NCI-H2029 treated with DMSO at 0.1 percent for 48 hours (cell line): ENCODE data around the gene CNR2.
"Not testable (repeated sequence)": the region's sequence is repeated elsewhere in the genome, so short reads cannot be mapped to it uniquely, and the experiment has no call there.

Experiments used
- DNase-seq: peaks from one replicate; lab custom pipeline; 2025; lab: John Stamatoyannopoulos, UW

CNR2 gene

DNA sequence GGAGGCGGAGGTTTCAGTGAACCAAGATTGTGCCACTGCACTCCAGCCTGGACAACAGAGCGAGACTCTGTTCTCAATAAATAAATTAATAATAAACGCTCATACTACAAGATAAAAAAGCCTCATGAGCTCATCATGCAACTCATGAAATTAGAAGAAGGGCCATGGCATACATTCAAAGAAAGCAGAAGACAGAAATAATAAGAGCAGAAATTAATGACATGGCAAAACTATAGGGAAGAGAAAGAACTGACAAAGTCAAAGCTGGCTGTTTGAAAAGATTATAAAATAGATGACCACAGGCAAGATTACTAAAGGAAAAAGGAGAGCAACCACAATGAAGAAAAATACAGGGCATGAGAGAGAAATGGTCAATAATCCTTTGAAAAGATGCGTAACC lies 30.4 kb downstream of the CNR2 start:
- no peak for DNase-seq

DNA sequence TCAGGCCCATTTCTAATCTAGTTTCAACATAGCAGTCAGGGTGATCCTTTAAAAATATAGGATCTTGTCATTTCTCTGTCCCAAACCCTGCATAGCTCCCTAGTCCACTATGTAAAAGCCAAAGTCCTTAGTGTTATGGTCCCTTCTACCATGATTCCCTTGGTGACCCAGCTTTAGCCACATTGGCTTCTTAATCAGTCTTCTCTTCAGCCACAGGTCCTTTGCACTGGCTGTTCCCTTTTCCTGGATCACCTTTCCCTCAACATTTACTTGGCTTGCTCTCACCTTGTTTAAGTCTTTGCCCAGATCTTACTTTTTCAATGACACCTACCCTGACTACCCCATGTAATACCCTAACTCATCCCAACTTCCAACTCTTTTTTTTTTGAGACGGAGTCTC lies 33.4 kb downstream of the CNR2 start:
- no peak for DNase-seq

DNA sequence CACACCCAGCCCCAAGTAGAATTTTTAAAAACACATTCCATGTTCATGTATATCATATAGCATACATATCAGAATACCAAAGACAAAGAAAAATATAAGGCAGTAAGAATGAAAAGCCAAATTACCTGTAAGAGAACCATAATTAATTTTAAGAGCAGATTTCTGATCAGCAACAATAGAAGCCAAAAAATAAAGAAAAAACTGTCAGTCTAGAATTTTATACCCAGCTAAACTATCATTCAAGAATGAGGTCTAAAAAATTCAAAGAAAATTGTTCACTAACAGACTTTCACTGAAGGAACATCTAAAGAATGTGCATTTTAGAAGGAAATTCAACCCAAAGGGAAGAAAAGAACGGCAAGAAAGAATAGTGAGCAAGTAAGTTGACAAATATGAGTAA lies 34.5 kb downstream of the CNR2 start:
- DNase-seq, result no peak

DNA sequence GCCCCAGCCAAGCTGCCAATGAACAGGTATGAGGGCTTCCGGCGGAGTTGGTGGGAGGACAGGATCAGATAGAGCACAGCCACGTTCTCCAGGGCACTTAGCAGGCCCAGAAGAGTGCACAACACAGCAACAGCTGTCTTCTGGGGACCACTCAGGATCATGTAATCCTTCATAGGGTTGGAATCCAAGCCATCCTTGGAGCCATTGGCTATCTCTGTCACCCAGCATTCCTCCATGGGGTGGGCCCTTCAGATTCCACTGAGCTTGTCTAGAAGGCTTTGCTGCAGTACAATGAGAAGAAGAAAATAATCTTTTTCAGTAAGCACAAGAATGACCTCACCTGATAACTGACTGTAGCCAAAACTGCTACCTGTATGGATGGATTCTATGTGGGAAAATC lies 37.8 kb downstream of the CNR2 start:
- no peak for DNase-seq

DNA sequence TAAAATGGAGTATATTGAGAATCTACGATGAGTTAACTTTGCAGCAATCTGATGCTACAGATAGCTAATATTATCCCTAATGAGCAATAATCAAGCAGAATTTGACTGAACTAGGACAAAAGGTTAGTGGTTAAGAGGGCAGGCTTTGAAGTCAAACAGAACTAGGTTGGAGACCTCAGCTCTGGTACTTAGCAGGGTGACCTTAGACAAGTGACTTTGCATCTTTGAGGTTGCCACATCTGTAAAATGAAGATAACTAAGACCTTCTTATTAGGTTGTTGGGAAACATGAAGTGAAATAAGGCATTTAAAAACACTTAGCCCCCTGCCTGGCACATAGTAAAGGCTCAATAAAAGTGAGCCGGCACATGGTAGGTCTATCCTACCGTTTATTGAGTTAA lies 40.7 kb downstream of the CNR2 start:
- DNase-seq, result no peak

DNA sequence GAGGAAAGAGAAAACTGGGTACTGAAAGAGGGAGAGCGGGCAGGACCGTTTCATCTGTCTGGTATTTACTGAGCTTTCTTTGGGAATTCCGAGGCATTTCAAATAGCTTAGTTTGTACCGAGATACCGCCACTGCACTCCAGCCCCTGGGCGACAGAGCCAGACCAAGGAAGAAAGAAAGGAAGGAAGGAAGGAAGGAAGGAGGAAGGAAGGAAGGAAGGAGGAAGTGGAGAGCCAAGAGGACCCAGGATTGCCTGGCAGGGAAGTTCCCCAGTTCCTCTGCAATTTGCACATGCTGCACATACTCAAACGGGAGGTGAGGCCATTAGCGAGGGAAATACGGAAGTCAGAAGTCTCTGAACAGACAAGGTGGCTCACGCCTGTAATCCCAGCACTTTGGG lies 44.1 kb downstream of the CNR2 start:
- DNase-seq, result no peak

DNA sequence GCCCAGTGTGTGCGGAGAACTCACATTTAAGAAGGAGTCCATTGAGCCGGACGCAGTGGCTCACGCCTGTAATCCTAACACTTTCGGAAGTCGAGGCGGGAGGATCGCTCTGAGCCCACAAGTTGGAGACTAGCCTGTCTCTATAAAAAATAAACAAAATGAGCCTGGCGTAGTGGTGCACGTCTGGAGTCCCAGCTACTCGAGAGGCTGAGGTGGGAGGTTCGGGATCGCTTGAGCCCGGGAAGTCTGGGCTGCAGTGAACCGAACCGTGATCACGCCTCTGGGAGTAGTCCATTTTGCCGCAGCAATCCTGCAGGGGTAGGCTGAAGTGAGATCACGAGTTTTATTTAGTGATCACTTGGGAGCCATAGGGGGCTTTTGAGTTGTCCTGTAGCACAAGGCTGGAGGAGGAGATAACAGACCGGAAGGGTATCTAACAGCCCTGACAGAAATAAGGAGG lies 44.6 kb downstream of the CNR2 start:
- DNase-seq, result no peak

DNA sequence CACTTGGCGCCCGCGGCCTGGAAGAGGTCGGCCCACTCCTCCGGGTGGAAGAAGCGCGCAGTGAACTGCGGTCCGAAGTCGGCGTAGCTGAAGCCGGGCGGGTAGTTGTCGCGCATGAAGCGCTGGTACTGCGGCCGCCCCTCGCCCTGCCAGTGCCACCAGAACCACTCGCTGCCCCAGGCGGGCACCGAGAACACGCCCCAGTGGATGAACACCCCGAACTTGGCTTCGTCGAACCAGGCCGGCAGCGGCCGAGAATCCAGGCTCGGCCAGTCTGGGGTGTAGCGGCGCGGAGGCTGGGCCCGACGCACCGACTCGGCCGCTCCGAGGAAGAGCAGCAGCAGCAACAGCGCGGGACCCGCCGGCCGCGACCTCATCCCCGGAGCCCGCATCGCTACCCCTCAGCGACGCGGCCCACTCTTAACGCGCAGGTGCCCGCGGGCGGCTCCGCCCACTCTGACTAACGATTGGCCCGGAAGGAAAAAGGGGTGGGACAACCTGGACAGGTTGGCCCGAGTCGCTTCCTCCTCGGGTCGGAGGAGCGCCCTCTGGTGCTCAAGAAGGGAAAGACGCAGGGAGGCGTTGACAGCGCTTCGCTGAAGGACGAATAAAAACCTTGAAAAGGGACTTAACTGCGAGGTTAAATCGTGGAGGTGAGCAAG lies 45.1 kb downstream of the CNR2 start, which contains the start of gene FUCA1:
FUCA1 (minus strand) TSS at position 396 of the 662 bp plus-strand sequence; CDS start at position 392, 4 bp downstream.
- peak; percentile 84 for DNase-seq

GRCh38 chr1:23867542-23867894 lies 45.6 kb downstream of the CNR2 start:
- no peak for DNase-seq

DNA sequence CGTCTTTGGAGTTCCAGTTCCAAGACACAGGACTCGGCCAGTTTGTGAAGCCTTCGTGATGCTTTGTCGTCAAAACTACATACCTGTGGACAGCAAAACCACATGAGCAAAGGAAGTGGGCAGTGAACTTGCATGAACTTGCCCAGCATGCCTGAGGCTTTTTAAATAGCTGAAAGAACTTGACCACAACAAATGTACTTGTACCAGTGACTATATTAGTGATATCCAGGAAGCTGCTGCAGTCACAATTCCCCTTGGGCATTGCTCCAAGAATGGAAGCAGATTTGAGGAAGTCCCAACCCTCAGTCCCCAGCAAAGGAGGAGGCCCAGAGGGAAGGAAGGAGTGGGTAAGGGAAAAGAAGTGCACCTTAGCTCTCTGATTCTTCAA lies 47.6 kb downstream of the CNR2 start:
- no peak for DNase-seq

DNA sequence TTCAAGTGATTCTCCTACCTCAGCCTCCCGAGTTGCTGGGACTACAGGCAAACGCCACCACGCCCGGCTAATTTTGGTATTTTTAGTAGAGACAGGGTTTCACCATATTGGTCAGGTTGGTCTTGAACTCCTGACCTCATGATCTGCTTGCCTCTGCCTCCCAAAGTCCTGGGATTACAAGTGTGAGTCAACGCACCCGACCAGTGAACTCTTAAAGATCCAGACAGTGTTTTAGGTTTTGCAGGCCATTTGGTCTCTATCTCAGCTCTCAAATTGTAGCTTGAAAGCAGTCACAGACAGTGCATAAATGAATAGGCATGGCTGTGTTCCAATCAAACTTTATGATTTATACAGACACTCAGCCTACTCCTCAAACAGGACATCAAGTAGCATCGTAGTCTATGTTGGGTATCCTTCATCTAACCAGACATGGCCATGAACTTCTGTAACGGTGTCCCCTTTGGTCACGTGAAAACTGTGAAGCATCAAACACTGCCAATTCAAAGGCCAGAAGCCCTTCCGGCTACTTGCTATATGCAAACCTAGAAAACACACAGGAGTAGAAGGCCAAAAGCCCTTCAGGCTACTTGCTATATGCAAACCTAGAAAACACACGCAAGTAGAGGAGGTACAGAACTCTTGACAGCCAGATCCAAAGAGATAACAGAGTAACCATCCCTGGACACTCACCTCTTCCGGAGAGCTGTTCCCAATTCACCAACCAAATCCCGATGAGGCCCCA lies 48.2 kb downstream of the CNR2 start:
- no peak for DNase-seq

DNA sequence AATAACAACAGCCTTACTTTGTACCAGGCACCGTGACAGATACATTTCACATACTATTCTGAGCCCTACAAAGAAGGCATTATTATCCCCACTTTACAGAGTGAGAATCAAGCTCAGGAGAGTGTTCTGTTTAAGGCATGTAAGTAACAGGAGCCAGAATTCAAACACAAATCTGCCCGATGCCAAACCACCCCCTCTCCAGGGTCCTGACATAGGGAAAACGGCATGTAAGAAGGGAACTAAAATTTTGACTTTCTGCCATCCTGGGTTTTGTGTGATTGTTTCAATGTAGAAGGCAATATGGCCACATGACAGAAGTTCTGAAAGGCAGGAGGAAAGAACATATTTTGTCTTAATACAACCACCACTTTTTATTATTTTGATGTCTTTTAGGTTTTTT lies 50.5 kb downstream of the CNR2 start:
- DNase-seq, result no peak

- DNase-seq, result no peak
Observed at GRCh38 chr1:23854568-23854967, 58.6 kb downstream of the CNR2 start.

GRCh38 chr1:23853124-23853523 lies 60.0 kb downstream of the CNR2 start:
- DNase-seq, result not testable (repeated sequence)

DNA sequence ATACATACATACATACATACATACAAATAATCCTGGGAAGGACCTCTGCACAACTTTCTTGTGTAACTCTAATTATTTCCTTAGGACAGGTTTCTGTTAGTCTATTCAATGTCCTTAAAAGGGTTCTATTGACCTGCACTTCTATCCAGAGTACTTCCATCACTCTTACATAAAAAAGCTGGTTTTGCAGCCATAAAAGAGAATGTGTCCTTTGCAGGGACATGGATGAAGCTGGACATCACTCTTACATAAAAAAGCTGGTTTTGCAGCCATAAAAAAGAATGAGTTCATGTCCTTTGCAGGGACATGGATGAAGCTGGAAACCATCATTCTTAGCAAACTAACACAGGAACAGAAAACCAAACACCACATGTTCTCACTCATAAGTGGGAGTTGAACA lies 61.8 kb downstream of the CNR2 start:
- DNase-seq, result not testable (repeated sequence)

DNA sequence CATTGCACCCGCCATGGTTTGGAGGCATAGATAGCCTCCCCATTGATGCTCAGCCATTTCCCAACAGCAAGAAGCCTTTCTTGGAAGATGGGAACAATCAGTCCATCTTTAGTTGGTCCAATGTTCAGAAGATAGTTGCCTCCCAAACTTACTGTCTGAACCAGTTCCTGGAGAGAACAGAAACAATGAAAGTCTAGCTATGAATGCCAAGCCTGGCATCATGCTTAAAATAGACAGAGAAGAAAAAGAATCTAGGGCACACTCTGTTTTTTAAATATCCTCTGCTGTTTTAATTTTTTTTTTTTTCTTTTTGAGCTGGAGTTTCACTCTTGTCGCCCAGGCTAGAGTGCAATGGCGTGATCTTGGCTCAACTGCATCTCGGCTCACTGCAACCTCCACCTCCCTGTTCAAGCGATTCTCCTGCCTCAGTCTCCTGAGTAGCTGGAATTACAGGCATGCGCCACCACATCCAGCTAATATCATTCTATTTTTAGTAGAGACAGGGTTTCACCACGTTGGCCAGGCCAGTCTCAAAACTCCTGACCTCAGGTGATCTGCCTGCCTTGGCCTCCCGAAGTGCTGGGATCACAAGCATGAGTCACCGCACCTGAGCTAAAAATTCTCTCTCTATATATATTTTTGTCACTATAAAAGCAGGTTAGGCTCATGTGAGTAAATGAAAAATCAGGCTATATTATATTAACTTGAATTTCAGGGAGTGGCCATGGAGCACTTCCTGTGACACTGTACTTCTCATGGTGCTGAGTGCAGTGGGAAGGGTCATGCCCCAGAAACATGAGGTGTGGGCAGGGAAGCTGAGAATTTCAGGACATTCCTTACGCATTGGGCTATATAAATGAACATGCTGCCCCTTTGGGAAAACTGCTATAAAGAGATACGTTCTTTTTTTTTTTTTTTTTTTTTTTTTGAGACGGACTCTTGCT lies 64.2 kb downstream of the CNR2 start:
- DNase-seq, result no peak

DNA sequence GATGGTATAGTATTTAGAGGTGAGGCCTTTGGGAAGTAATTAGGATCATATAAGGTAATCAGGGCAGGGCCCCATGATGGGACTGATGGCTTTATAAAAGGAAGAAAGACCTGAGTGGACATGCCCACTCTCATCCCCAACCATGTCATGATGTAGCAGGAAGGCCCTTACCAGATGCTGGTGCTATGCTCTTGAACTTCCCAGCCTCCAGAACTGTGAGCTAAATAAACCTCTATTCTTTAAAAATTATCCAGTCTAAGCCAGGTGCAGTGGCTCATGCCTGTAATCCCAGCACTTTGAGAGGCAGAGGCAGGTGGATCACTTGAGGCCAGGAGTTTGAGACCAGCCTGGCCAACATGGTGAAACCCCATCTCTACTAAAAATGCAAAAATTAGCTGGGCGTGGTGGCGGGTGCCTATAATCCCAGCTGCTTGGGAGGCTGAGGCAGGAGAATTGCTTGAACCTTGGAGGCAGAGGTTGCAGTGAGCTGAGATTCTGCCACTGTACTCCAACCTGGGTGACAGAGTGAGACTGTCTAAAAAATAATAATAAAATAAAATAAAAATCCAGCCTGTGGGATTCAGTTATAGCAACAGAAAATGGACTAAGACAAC lies 65.6 kb downstream of the CNR2 start:
- DNase-seq, result not testable (repeated sequence)

- DNase-seq, result no peak
Observed at GRCh38 chr1:23845163-23845562, 68.0 kb downstream of the CNR2 start.

GRCh38 chr1:23843644-23844043 lies 69.5 kb downstream of the CNR2 start:
- DNase-seq, result no peak

DNA sequence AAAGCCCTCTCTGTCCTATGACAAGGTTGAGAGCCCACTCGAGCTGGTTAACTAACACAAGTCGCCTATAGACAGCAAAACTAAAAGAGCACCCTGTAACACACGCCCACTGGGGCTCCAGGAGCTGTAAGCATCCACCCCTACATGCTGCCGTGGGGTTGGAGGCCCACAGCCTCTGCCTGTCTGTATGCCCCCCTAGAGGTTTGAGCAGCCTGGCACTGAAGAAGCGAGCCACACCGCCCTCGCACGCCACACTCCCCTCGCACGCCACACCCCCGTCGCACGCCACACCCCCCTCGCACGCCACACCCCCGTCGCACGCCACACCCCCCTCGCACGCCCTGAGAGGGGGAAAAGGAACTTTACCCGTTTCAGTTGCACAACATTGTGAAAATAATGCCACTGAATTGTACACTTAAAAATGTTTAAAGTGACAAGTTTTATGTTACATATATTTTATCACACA lies 74.7 kb downstream of the CNR2 start:
- DNase-seq, result no peak

DNA sequence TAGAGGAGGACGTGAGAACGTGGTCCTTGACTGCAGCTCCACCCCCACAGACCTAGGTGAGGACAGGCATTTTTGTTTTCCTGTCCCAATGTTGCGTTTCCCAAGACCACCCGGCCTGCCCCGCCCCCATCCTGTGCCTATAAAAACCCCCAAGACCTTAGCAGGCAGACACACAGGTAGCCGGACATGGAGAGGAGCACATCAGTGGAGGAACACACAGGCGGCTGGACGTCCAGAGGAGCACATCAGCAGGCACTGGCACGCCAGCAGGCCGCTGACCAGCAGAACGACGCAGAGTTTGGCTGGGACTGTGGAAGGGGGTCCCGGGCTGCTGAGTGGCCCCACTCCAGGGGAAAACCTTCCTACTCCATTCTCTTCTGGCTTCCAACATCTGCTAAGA lies 75.3 kb downstream of the CNR2 start:
- DNase-seq, result no peak

- DNase-seq, result no peak
Observed at GRCh38 chr1:23836037-23836436, 77.1 kb downstream of the CNR2 start.
